ENCODE measurements around the gene NAA80.

Gene NAA80

GRCh38 chr3:50279255-50280016 lies 19.8 kb downstream of the NAA80 start:
- Histone ChIP-seq H3K27ac (no peak overlapping the region), H3K27me3 (peaks cover 53% of the 10 kb centered on the region), H3K4me2 (no peak overlapping the region), H3K4me1 (peaks cover 26% of the 10 kb centered on the region), H3K9me3 (no peaks in the 10 kb centered on the region), H3K4me3 (no peak overlapping the region), H3K36me3 (no peaks in the 10 kb centered on the region), H4K20me1 (peaks cover 26% of the 10 kb centered on the region), H3K9ac (no peak overlapping the region)
- TF ChIP-seq Cebpa-rat (IDR thresholded peaks at IDR 0.05): no peak

GRCh38 chr3:50278880-50279224 lies 20.4 kb downstream of the NAA80 start, which contains the start of gene LSMEM2:
TSS of gene LSMEM2 (plus strand) at chr3:50279087. CDS start at chr3:50279114, 27 bp downstream.
- Histone ChIP-seq H4K20me1 (peaks cover 29% of the 10 kb centered on the region), H3K4me1 (peaks cover 26% of the 10 kb centered on the region), H3K4me3 (no peak within 1 kb of the TSS), H3K27me3 (peaks cover 58% of the 10 kb centered on the region), H3K4me2 (no peak within 1 kb of the TSS), H3K36me3 (no peaks in the 10 kb centered on the region), H3K27ac (no peak within 1 kb of the TSS), H3K9ac (no peak within 1 kb of the TSS), H3K9me3 (no peaks in the 10 kb centered on the region)
- no peak for TF ChIP-seq Cebpa-rat (IDR thresholded peaks at IDR 0.05)

GRCh38 chr3:50278123-50278879 lies 20.9 kb downstream of the NAA80 start:
- Histone ChIP-seq H4K20me1 (peaks cover 34% of the 10 kb centered on the region), H3K27me3 (peaks cover 64% of the 10 kb centered on the region), H3K27ac (no peak overlapping the region), H3K4me1 (peaks cover 28% of the 10 kb centered on the region), H3K36me3 (no peaks in the 10 kb centered on the region), H3K4me3 (no peak overlapping the region), H3K4me2 (no peak overlapping the region), H3K9me3 (no peaks in the 10 kb centered on the region), H3K9ac (no peak overlapping the region)
- no peak for TF ChIP-seq Cebpa-rat (IDR thresholded peaks at IDR 0.05)

GRCh38 chr3:50276762-50277101 lies 22.5 kb downstream of the NAA80 start:
- Histone ChIP-seq H3K4me3 (no peak overlapping the region), H3K4me1 (peaks cover 38% of the 10 kb centered on the region), H4K20me1 (peaks cover 37% of the 10 kb centered on the region), H3K27me3 (peaks cover 69% of the 10 kb centered on the region), H3K9ac (no peak overlapping the region), H3K9me3 (no peaks in the 10 kb centered on the region), H3K27ac (no peak overlapping the region), H3K36me3 (no peaks in the 10 kb centered on the region), H3K4me2 (0 out of 2 replicates have a peak overlapping the region, but pooled peaks have one; percentile 22)
- TF ChIP-seq Cebpa-rat (IDR thresholded peaks at IDR 0.05): no peak

GRCh38 chr3:50275996-50276761 lies 23.0 kb downstream of the NAA80 start:
- H3K4me3 ChIP-seq: no peak overlapping the region
- H3K36me3 ChIP-seq: no peaks in the 10 kb centered on the region
- H3K27ac ChIP-seq: no peak overlapping the region
- H3K4me1 ChIP-seq: peaks cover 43% of the 10 kb centered on the region
- no peak overlapping the region for H3K9ac ChIP-seq
- H4K20me1 ChIP-seq: peaks cover 37% of the 10 kb centered on the region
- peaks cover 69% of the 10 kb centered on the region for H3K27me3 ChIP-seq
- no peak for TF ChIP-seq Cebpa-rat (IDR thresholded peaks at IDR 0.05)
- peak overlapping the region; percentile 40 for H3K4me2 ChIP-seq
- no peaks in the 10 kb centered on the region for H3K9me3 ChIP-seq

GRCh38 chr3:50275141-50275995 lies 23.8 kb downstream of the NAA80 start:
- Histone ChIP-seq H3K4me2 (peak overlapping the region; percentile 40), H3K4me1 (peaks cover 49% of the 10 kb centered on the region), H3K4me3 (0 out of 2 replicates have a peak overlapping the region, but pooled peaks have one; percentile 7), H3K27me3 (peaks cover 69% of the 10 kb centered on the region), H3K9me3 (no peaks in the 10 kb centered on the region), H3K9ac (no peak overlapping the region), H4K20me1 (peaks cover 37% of the 10 kb centered on the region), H3K36me3 (no peaks in the 10 kb centered on the region), H3K27ac (no peak overlapping the region)
- TF ChIP-seq Cebpa-rat (IDR thresholded peaks at IDR 0.05): no peak

- Histone ChIP-seq H3K9ac (no peak overlapping the region), H3K4me1 (peaks cover 52% of the 10 kb centered on the region), H3K27me3 (peaks cover 67% of the 10 kb centered on the region), H3K4me2 (no peak overlapping the region), H3K27ac (no peak overlapping the region), H3K4me3 (no peak overlapping the region), H3K36me3 (no peaks in the 10 kb centered on the region), H3K9me3 (no peaks in the 10 kb centered on the region), H4K20me1 (peaks cover 37% of the 10 kb centered on the region)
- no peak for TF ChIP-seq Cebpa-rat (IDR thresholded peaks at IDR 0.05)
Measured at GRCh38 chr3:50274371-50275104, 24.7 kb downstream of the NAA80 start.

GRCh38 chr3:50273689-50274065 lies 25.5 kb downstream of the NAA80 start:
- Histone ChIP-seq H3K4me1 (peaks cover 60% of the 10 kb centered on the region), H3K36me3 (no peaks in the 10 kb centered on the region), H3K4me3 (0 out of 2 replicates have a peak overlapping the region, but pooled peaks have one; percentile 30), H3K4me2 (peak overlapping the region; percentile 66), H3K27ac (no peak overlapping the region), H4K20me1 (peaks cover 37% of the 10 kb centered on the region), H3K9ac (no peak overlapping the region), H3K9me3 (no peaks in the 10 kb centered on the region), H3K27me3 (peaks cover 67% of the 10 kb centered on the region)
- TF ChIP-seq Cebpa-rat (IDR thresholded peaks at IDR 0.05): no peak

Data from BLaER1 (cell line).